HEK293 (cell line): ENCODE results near the gene ZFY.

Source experiments
- CTCF ChIA-PET: fragments of 350-600 bp; formaldehyde crosslinking; extraction: SDS; loops from one replicate; lab custom pipeline; 2021; ENCODE audit warnings: antibody characterized with exemption; lab: Yijun Ruan, JAX
- POLR2A ChIA-PET: fragments of 300-600 bp; formaldehyde crosslinking; extraction: SDS; loops from one replicate; lab custom pipeline; 2020; ENCODE audit warnings: antibody characterized with exemption, inconsistent platforms; lab: Yijun Ruan, JAX
- H3K27ac ChIP-seq: fragments of 200-500 bp; sonication (Bioruptor generic); 2 replicates; pipeline ENCODE4 v1.5.1; 2014; ENCODE audit warnings: low read depth, low read length, control low read depth, inconsistent platforms; ENCODE audit errors: extremely low read depth
- H3K36me3 ChIP-seq, 2 experiments: fragments of 200-500 bp in 1 of 2; sonication (Bioruptor generic) in 1 of 2; 1 replicate in 1 of 2; 2 replicates in 1 of 2; pipeline ENCODE4 v1.5.1; 2014 to 2017; ENCODE audit warnings: inconsistent platforms in 2 of 2, low read length in 2 of 2; ENCODE audit not compliant: control insufficient read depth in 2 of 2, insufficient read depth in 1 of 2
- H3K4me1 ChIP-seq: fragments of 200-500 bp; sonication (Bioruptor generic); 2 replicates; pipeline ENCODE4 v1.5.1; 2014; ENCODE audit warnings: mild to moderate bottlenecking, low read length, inconsistent platforms; ENCODE audit not compliant: control insufficient read depth, insufficient read depth
- H3K4me3 ChIP-seq: 2 replicates; pipeline ENCODE4 v1.5.1; 2011; ENCODE audit warnings: low read depth, mild to moderate bottlenecking, control low read depth, low read length, moderate library complexity
- H3K9me3 ChIP-seq: fragments of 200-500 bp; sonication (Bioruptor generic); 2 replicates; pipeline ENCODE4 v1.5.1; 2014; ENCODE audit warnings: low read depth, low read length, inconsistent platforms; ENCODE audit not compliant: control insufficient read depth, insufficient read depth
- BCL6B ChIP-seq: fragments of 450-650 bp; formaldehyde crosslinking; IDR thresholded peaks from 2 replicates; pipeline ENCODE4 v1.5.1; 2017; ENCODE audit warnings: missing biosample characterization, missing genetic modification characterization
- GFI1B ChIP-seq: fragments of 450-650 bp; formaldehyde crosslinking; IDR thresholded peaks from 2 replicates; pipeline ENCODE4 v1.5.1; 2016; ENCODE audit warnings: missing biosample characterization, missing genetic modification characterization
- ZBTB49 ChIP-seq: fragments of 450-650 bp; formaldehyde crosslinking; IDR thresholded peaks from 2 replicates; pipeline ENCODE4 v1.5.1; 2016; ENCODE audit warnings: missing biosample characterization, missing genetic modification characterization, low read depth
- ZNF114 ChIP-seq: fragments of 450-650 bp; formaldehyde crosslinking; IDR thresholded peaks from 2 replicates; pipeline ENCODE4 v1.5.0; 2017; ENCODE audit warnings: missing biosample characterization, missing genetic modification characterization
- ZNF184 ChIP-seq: fragments of 450-650 bp; IDR thresholded peaks from 2 replicates; pipeline ENCODE4 v1.5.1; 2018; ENCODE audit warnings: missing biosample characterization, mild to moderate bottlenecking, missing genetic modification characterization
- ZNF221 ChIP-seq: fragments of 450-650 bp; formaldehyde crosslinking; IDR thresholded peaks from 2 replicates; pipeline ENCODE4 v1.5.1; 2017; ENCODE audit warnings: missing biosample characterization, missing genetic modification characterization, borderline replicate concordance
- ZNF302 ChIP-seq: fragments of 450-650 bp; formaldehyde crosslinking; IDR thresholded peaks from 2 replicates; pipeline ENCODE4 v1.5.1; 2016; ENCODE audit warnings: missing biosample characterization, missing genetic modification characterization, low read depth
- ZNF341 ChIP-seq: fragments of 450-650 bp; formaldehyde crosslinking; IDR thresholded peaks from 2 replicates; pipeline ENCODE4; 2016; ENCODE audit warnings: low read depth, missing biosample characterization, missing genetic modification characterization
- ZNF350 ChIP-seq: fragments of 450-650 bp; formaldehyde crosslinking; IDR thresholded peaks from 2 replicates; pipeline ENCODE4 v1.5.0; 2017; ENCODE audit warnings: missing biosample characterization, mild to moderate bottlenecking, missing genetic modification characterization
- ZNF521 ChIP-seq: fragments of 450-650 bp; formaldehyde crosslinking; IDR thresholded peaks from 2 replicates; pipeline ENCODE4 v1.5.1; 2017; ENCODE audit warnings: missing biosample characterization, mild to moderate bottlenecking, missing genetic modification characterization
- ZNF600 ChIP-seq: fragments of 450-650 bp; formaldehyde crosslinking; IDR thresholded peaks from 2 replicates; pipeline ENCODE4 v1.5.1; 2016; ENCODE audit warnings: missing biosample characterization, missing genetic modification characterization
- ZNF624 ChIP-seq: fragments of 450-650 bp; formaldehyde crosslinking; IDR thresholded peaks from 2 replicates; pipeline ENCODE4 v1.5.1; 2017; ENCODE audit warnings: missing biosample characterization, missing genetic modification characterization
- TF ChIP-seq, protein P1 (sequence below): fragments of 450-650 bp; formaldehyde crosslinking; IDR thresholded peaks from 2 replicates; pipeline ENCODE4 v1.5.1; 2016; ENCODE audit warnings: missing biosample characterization, missing genetic modification characterization
- TF ChIP-seq, protein P2 (sequence below): fragments of 450-650 bp; formaldehyde crosslinking; IDR thresholded peaks from 2 replicates; pipeline ENCODE4; 2016; ENCODE audit warnings: missing biosample characterization, missing genetic modification characterization
- TF ChIP-seq, protein P3 (sequence below): fragments of 450-650 bp; formaldehyde crosslinking; IDR thresholded peaks from 2 replicates; pipeline ENCODE4 v1.5.1; 2016; ENCODE audit warnings: missing biosample characterization, missing genetic modification characterization
- TF ChIP-seq, protein P4 (sequence below): fragments of 450-650 bp; formaldehyde crosslinking; optimal IDR thresholded peaks from 2 replicates; pipeline ENCODE3; 2016; ENCODE audit warnings: missing biosample characterization, mild to moderate bottlenecking, missing genetic modification characterization

ZFY gene

GRCh38 chrY:3002680-3003515, 67.7 kb downstream of the ZFY start:
- H3K9me3 ChIP-seq: no peaks in the 10 kb centered on the region
- TF ChIP-seq ZNF114 (tag by site-specific recombination): no peak
- TF ChIP-seq ZNF341 (tag by site-specific recombination): no peak
- TF ChIP-seq, protein P1, sequence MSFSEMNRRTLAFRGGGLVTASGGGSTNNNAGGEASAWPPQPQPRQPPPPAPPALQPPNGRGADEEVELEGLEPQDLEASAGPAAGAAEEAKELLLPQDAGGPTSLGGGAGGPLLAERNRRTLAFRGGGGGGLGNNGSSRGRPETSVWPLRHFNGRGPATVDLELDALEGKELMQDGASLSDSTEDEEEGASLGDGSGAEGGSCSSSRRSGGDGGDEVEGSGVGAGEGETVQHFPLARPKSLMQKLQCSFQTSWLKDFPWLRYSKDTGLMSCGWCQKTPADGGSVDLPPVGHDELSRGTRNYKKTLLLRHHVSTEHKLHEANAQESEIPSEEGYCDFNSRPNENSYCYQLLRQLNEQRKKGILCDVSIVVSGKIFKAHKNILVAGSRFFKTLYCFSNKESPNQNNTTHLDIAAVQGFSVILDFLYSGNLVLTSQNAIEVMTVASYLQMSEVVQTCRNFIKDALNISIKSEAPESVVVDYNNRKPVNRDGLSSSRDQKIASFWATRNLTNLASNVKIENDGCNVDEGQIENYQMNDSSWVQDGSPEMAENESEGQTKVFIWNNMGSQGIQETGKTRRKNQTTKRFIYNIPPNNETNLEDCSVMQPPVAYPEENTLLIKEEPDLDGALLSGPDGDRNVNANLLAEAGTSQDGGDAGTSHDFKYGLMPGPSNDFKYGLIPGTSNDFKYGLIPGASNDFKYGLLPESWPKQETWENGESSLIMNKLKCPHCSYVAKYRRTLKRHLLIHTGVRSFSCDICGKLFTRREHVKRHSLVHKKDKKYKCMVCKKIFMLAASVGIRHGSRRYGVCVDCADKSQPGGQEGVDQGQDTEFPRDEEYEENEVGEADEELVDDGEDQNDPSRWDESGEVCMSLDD (tag by site-specific recombination): no peak
- TF ChIP-seq ZNF302 (tag by site-specific recombination): no peak
- TF ChIP-seq, all 188 proteins: peak for 0
- ChIA-PET CTCF (no interaction called here), POLR2A (no interaction called here)
- Histone ChIP-seq H3K4me1 (no peaks in the 10 kb centered on the region), H3K27ac (no peak overlapping the region), H3K4me3 (no peak overlapping the region), H3K36me3 (no peaks in the 10 kb centered on the region)

- TF ChIP-seq, protein P2, sequence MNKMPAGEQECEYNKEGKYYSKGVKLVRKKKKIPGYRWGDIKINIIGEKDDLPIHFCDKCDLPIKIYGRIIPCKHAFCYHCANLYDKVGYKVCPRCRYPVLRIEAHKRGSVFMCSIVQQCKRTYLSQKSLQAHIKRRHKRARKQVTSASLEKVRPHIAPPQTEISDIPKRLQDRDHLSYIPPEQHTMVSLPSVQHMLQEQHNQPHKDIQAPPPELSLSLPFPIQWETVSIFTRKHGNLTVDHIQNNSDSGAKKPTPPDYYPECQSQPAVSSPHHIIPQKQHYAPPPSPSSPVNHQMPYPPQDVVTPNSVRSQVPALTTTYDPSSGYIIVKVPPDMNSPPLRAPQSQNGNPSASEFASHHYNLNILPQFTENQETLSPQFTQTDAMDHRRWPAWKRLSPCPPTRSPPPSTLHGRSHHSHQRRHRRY (tag by site-specific recombination): no peak
- TF ChIP-seq ZNF624 (no peak), ZNF521 (no peak), BCL6B (tag by site-specific recombination) (no peak), ZNF600 (tag by site-specific recombination) (no peak), ZNF221 (no peak), ZBTB49 (tag by site-specific recombination) (no peak), ZNF184 (tag by site-specific recombination) (no peak), GFI1B (no peak), ZNF350 (tag by site-specific recombination) (no peak)
- TF ChIP-seq, protein P3, sequence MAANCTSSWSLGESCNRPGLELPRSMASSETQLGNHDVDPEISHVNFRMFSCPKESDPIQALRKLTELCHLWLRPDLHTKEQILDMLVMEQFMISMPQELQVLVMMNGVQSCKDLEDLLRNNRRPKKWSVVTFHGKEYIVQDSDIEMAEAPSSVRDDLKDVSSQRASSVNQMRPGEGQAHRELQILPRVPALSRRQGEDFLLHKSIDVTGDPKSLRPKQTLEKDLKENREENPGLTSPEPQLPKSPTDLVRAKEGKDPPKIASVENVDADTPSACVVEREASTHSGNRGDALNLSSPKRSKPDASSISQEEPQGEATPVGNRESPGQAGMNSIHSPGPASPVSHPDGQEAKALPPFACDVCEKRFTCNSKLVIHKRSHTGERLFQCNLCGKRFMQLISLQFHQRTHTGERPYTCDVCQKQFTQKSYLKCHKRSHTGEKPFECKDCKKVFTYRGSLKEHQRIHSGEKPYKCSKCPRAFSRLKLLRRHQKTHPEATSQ (tag by site-specific recombination): no peak
- TF ChIP-seq, protein P4, sequence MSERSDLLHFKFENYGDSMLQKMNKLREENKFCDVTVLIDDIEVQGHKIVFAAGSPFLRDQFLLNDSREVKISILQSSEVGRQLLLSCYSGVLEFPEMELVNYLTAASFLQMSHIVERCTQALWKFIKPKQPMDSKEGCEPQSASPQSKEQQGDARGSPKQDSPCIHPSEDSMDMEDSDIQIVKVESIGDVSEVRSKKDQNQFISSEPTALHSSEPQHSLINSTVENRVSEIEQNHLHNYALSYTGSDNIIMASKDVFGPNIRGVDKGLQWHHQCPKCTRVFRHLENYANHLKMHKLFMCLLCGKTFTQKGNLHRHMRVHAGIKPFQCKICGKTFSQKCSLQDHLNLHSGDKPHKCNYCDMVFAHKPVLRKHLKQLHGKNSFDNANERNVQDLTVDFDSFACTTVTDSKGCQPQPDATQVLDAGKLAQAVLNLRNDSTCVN (tag by site-specific recombination): no peak
- TF ChIP-seq, all 188 proteins: peak for 0
- no peaks in the 10 kb centered on the region for H3K9me3 ChIP-seq
- no peaks in the 10 kb centered on the region for H3K36me3 ChIP-seq
- ChIA-PET POLR2A (no interaction called here), CTCF (no interaction called here)
- H3K4me1 ChIP-seq: no peaks in the 10 kb centered on the region
- H3K4me3 ChIP-seq: no peak overlapping the region
- H3K27ac ChIP-seq: no peak overlapping the region
Measured at GRCh38 chrY:3003516-3003830, 68.3 kb downstream of the ZFY start.
